HepG2 (cell line): ENCODE data around the gene AMBRA1. TPM values are rescaled to one million over a fixed set of nuclear protein-coding genes. Genes with fewer than 3 reads are reported as not detected.

Experiments
- ARNT2 ChIP-seq: sonication (generic); formaldehyde crosslinking; IDR thresholded peaks from 2 replicates; pipeline ENCODE4 v1.8.0; 2022; ENCODE audit warnings: mild to moderate bottlenecking, low read depth, missing genetic modification reagents, moderate library complexity
- ATF7-NPFF ChIP-seq: sonication (generic); formaldehyde crosslinking; IDR thresholded peaks from 2 replicates; pipeline ENCODE4 v1.8.1; 2023; ENCODE audit warnings: mild to moderate bottlenecking, low read depth, missing genetic modification reagents, moderate library complexity
- KAT8 ChIP-seq: IDR thresholded peaks from 2 replicates; pipeline ENCODE4 v1.6.1; 2016; ENCODE audit warnings: missing genetic modification reagents, missing compliant biosample characterization
- NFAT5 ChIP-seq: sonication (generic); formaldehyde crosslinking; IDR thresholded peaks from 2 replicates; pipeline ENCODE4 v1.4.0; 2020; ENCODE audit warnings: missing genetic modification reagents
- RFX3 ChIP-seq: IDR thresholded peaks from 2 replicates; pipeline ENCODE4 v1.6.1; 2016; ENCODE audit warnings: missing biosample characterization, missing genetic modification reagents
- SALL1 ChIP-seq: sonication (generic); formaldehyde crosslinking; IDR thresholded peaks from 2 replicates; pipeline ENCODE4 v1.8.0; 2022; ENCODE audit warnings: mild to moderate bottlenecking, missing genetic modification reagents
- TRIM22 ChIP-seq: fragments of 450-650 bp; IDR thresholded peaks from 2 replicates; pipeline ENCODE4 v1.6.1; 2017
- USF2 ChIP-seq, 2 experiments: sonication (generic) in 1 of 2; formaldehyde crosslinking in 1 of 2; IDR thresholded peaks; 2 replicates each; pipeline versions ENCODE4 v1.5.1 to v1.6.1; 2011 to 2020; ENCODE audit warnings: borderline replicate concordance in 1 of 2, low read depth in 1 of 2, low read length in 1 of 2, mild to moderate bottlenecking in 1 of 2, missing genetic modification reagents in 1 of 2, moderate library complexity in 1 of 2
- ZBED4 ChIP-seq: sonication (generic); formaldehyde crosslinking; IDR thresholded peaks from 2 replicates; pipeline ENCODE4 v1.4.0; 2020; ENCODE audit warnings: missing genetic modification reagents, borderline replicate concordance
- ZBTB1 ChIP-seq: sonication (generic); formaldehyde crosslinking; IDR thresholded peaks from 2 replicates; pipeline ENCODE4 v1.4.0; 2020; ENCODE audit warnings: missing genetic modification reagents, borderline replicate concordance
- ZNF160 ChIP-seq: sonication (generic); formaldehyde crosslinking; IDR thresholded peaks from 2 replicates; pipeline ENCODE4 v1.8.0; 2022; ENCODE audit warnings: mild to moderate bottlenecking, inconsistent platforms, missing genetic modification reagents
- ZNF616 ChIP-seq: sonication (generic); formaldehyde crosslinking; IDR thresholded peaks from 2 replicates; pipeline ENCODE4 v1.5.0; 2020; ENCODE audit warnings: low read depth, mild to moderate bottlenecking, missing genetic modification reagents
- ZNF772 ChIP-seq: sonication (generic); formaldehyde crosslinking; IDR thresholded peaks from 2 replicates; pipeline ENCODE4 v1.5.0; 2020; ENCODE audit warnings: mild to moderate bottlenecking, missing genetic modification reagents
- ZNF782 ChIP-seq: sonication (generic); formaldehyde crosslinking; IDR thresholded peaks from 2 replicates; pipeline ENCODE4 v1.4.0; 2020; ENCODE audit warnings: missing genetic modification reagents, mild to moderate bottlenecking, borderline replicate concordance
- polyA plus RNA-seq, 8 experiments: library from polyadenylated mRNA; depleted of rRNA in 3 of 8; stranded (reverse) in 7 of 8; unstranded in 1 of 8; fragments of >200 nt; fragmentation: Illumina TruSeq in 4 of 8; extraction: Trizol in 4 of 8; gene quantifications; 2 replicates each; pipeline versions ENCODE4 v1.2.1 to v1.2.3, GENCODE V29; 2011 to 2016; ENCODE audit warnings: low read depth in 4 of 8, missing spikeins in 1 of 8, mixed read lengths in 1 of 8; ENCODE audit not compliant: insufficient read depth in 1 of 8
- total RNA-seq, 5 experiments: library from RNA; depleted of rRNA; stranded (reverse); fragments of >200 nt; fragmentation: Illumina TruSeq; extraction: Trizol; gene quantifications; 2 replicates each; pipeline ENCODE4 v1.2.3, GENCODE V29; 2016; ENCODE audit warnings: low read depth in 1 of 5

AMBRA1 gene
- total and polyA plus RNA-seq, 2 of the 13 experiments (the other 11 are each of a cell fraction or from before 2014, with no cell fraction given), result 15.7 to 26.0 TPM

GRCh38 chr11:46554213-46555147 lies 39.3 kb downstream of the AMBRA1 start (continued):
- TF ChIP-seq ZNF782 (CRISPR knock-in tag) (no peak), ZBED4 (CRISPR knock-in tag) (peak; percentile 19; the same call in 1 of the 2 replicates), NFAT5 (CRISPR knock-in tag) (no peak), SALL1 (CRISPR knock-in tag) (peak; percentile 29; the same call in 1 of the 2 replicates), RFX3 (CRISPR knock-in tag) (no peak), ATF7-NPFF (CRISPR knock-in tag) (no peak), ARNT2 (CRISPR knock-in tag) (no peak), ZNF772 (CRISPR knock-in tag) (no peak), KAT8 (CRISPR knock-in tag) (peak; percentile 61; the same call in 1 of the 2 replicates), ZNF160 (CRISPR knock-in tag) (no peak), ZNF616 (CRISPR knock-in tag) (no peak), TRIM22 (no peak), USF2 (IDR thresholded peaks at IDR 0.05; ENCODE audit: low read depth, low read length) (no peak), USF2 (CRISPR knock-in tag; IDR thresholded peaks at IDR 0.05; ENCODE audit: borderline replicate concordance) (0 out of 2 replicates have a peak, but pooled peaks have one; percentile 26), ZBTB1 (no peak)
